GM21576 (cell line): ENCODE results near the gene PPP1R36.
A peak's percentile ranks its signal among the peaks of the same experiment; 100 is the strongest.
"Not testable (repeated sequence)": the region's sequence is repeated elsewhere in the genome, so short reads cannot be mapped to it uniquely, and the experiment has no call there.

Experiments
- ATAC-seq: cut with Tn5 transposase; IDR thresholded peaks from one replicate; pipeline ENCODE4 v1.9.1; 2021; ENCODE audit warnings: mild to moderate bottlenecking, moderate library complexity; ENCODE audit not compliant: unreplicated experiment

PPP1R36 gene

DNA sequence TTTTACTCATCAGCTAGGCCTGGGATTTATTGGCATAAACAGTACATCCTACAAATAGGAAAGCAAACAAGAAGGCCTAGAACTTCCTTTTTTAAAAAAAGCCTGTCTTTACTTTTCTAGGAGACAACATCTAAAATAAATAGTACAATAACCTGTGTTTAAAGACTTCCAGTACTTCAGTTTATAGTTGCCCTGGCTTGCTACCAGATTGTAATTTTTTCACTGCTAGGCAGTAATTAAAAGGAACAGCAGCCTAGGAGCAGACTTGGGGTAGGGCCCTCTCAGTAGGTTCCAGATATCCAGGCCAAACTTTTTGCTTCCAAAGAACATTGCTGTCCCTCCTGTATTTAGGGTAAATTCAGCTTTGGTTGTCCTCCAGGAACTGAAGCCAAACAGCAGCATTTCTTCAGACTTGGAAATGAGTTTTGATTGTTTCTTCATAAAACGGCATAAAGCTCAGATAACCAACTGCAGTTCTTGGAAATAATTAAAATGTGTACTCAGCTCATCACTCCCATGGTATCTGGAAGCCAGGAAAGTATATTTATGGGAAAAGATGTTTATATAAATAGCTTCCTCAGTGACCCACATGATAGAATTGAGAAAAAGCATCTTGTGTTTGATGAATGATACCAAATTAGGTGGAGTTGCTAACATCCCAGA lies 61.7 kb downstream of the PPP1R36 start:
- no peak for ATAC-seq

DNA sequence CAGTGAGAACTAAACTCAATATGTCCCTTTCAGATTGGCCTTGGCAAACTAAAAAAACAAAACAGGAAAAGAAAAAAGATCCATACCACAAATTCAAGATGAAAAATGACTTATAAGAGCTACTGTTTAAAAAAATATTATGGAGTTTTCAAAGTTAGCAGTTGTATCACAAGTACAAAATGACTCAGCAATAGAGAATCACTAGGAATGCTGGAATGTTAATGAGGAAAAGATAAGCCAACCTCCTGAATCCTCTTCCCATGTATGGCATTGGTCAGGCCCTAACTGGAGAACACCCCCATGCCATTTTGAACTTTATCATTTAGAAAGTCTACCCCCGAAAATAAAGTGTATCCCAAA lies 62.2 kb downstream of the PPP1R36 start:
- no peak for ATAC-seq

DNA sequence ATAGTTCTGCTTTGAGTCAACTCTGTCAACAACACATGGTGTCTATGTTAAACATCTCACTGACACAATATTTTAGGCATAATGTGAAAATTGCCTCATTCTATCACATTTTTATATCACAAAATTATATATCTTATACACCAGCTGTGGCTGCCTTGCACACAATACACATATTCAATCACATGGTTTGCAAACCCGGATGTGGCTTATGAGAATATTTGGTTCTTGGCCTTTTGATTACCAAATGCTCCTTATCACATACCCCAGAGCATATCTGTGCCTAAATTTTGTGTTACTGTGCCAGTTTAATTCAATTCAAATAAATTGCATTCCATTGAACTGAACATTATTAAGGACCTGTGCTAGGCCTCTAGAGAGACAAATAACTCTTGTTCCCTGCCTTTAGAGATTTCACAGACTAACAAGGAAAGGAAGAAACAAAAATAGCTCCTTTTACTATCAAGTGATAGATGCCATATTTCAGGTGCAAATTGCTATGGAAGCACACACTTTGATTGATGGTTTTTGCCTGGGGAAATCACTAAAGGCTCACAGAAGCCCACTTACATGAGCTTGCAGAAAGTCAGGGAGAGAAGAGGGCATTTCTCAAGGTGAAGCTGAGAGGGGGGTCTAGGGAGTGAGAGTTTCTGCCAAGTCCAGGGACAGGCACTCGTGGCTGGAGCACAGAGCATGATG lies 63.4 kb downstream of the PPP1R36 start:
- no peak for ATAC-seq

DNA sequence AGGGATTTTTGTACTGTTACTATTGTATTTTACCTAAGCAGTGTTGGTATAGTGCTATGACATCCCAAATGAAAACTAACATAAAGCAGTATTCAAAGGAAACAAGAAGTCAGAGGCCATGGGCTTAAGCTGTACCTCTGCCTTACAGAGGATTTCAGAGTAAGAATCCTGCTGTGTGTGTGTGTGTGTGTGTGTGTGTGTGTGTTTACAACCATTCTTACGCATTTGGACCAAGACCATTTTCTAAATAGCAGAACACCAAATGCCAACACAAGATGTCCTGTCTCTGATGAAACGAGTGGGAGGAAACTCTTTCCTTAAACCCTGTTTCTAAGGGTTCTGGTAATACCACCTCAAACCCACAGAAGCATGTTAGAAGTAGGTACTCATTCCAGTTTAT lies 64.4 kb downstream of the PPP1R36 start:
- ATAC-seq: no peak

DNA sequence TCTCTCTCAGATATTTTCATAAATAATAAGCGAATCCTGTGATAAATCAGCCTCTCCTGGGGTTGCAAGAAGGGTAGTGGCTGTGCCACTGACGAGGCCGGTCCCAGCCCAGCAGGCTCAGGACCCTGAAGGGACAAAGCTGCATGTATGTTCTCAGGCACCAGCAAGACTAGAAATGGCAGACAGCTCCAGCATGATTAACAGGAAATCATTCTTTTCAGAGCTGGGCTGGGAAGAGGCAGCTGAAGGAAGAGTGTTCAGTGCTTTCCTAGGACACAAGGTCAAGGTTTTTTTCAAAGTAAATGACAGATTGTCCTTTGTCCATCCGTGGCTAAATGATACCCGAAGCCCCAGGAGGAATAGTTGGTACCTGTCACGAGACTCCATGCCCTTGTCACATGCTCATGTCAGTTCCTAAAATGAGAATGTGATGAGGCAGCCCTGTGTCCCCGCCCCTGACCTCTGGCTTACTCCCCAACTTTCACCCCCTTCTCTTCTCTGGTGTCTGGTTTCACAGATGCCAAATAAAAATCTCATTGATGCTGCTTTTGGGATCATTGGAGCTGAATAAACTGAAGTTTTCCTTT lies 65.1 kb downstream of the PPP1R36 start:
- no peak for ATAC-seq

DNA sequence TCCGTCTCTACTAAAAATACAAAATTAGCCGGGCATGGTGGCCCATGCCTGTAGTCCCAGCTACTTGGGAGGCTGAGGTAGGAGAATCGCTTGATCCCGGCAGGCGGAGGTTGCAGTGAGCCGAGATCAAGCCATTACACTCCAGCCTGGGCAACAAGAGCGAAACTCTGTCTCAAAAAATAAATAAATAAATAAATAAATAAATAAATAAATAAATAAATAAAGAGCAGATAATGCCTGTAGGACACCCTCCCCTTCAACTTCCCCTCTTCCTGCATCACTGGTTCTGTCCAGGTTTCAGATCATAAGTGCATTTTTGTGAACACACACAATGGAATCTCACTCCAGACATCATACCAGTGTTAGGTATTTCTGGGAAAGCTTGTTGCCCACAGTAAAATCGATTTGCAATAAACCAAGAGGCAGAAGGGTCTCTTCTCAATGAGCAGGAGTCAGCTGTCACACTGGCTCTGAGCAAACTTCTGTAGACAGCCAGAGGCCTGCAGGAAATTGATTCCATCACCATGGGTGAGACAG lies 68.2 kb downstream of the PPP1R36 start:
- not testable (repeated sequence) for ATAC-seq

DNA sequence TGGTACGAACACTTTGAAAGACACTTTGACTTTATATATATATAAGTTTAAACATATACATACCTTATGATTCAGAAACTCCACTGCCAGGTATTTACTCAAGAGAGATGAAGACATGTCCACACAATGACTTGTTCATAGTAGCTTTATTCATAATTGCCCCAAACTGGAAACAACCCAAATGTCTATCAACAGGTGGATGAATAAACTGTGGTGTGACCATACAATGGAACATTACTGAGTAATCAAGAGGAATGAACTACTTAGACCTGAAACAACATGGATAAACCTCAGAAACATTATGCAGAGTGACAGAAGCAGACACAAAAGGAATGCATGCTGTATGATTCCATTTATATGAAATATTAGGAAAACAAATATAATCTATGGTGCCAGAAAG lies 71.1 kb downstream of the PPP1R36 start:
- ATAC-seq: no peak

DNA sequence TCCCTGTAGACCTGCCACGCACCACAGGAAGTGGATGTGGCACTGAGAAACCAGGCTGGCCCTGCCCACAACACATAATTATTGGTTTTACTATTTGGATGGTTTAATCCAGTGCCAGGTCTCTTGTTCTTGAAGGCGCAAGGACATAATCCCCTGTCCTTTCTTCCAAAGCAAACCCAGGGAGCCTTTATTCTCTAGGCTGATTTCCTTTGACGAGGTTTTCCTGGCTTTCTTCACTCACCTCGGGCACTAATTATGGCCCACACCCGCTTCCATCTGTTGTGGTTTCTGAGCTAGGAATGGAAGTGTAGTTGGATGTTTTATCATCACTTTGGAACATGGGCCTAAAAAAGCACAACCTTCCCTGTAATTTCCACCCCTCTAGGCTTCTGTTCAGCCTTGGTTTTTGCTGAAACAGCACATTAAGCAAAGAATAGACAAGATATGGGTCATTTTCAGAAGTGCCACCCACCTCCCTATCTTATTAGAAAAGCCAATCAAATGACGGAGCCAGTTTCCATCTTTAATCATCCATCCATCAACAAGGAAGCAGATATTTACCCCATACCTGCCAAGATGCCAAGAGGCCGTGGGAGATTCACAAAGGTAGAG lies 73.9 kb downstream of the PPP1R36 start:
- no peak for ATAC-seq

DNA sequence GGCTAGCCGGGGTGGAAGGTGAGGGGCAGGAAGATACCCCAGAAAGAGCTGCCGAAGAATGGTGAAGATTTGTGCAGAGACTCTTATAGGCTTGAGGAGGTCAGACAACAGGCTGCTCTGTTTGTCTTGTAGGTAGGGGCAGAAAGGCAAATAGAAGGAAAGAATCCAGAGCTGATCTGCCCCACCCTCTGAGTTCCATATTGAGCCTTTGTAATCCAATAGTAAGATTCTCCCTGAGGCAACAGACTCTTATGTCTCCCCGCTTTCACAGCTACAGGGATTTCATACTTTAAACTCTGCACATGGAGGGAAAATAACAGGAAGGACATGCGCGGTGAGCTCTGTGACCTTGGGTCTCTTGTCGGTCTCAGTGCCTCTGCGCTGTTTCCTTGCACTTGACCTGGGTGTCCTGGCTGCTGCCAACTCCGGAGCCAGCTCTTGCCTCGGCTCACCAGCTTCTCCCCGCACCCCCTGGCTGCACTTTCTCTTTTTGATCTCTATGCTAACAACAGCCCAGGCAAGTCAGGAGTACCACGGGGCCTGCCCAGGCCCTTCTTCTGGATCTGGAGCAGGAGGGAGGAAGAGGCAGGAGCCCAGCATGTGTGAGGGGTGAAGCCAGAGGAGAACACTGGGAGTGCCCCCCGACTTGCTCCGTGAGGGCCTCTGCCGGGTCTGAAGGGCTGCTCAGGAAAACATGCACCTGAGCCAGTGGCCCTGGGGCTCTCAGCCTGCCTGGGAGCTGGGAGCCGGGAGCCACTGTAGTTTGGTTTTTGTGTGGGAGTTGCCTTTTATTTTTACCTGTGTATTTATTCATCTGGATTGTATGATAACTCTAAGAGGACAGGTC lies 75.8 kb downstream of the PPP1R36 start:
- no peak for ATAC-seq

DNA sequence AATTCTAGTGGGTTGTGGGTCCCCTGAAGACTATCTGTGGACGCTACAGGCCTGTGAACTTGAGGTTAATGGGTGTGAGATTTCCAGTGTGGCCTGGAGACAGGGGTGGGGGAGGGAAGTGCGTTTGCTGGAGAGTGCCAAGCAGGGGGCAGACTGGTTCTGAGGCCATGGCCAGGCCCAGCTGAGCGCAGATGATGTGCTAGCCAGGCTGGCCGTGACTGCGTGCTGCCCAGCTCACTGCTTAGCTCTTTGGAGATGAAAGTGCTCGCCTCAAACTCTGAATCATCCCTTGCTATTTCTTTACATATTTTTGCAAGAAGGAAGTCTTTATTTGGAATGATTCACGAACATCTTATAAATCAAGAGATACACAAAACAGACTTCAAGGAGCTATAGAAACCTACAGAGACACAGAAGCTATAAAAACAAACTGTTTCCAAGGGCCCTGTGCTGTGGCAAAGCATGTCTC lies 79.2 kb downstream of the PPP1R36 start:
- no peak for ATAC-seq

DNA sequence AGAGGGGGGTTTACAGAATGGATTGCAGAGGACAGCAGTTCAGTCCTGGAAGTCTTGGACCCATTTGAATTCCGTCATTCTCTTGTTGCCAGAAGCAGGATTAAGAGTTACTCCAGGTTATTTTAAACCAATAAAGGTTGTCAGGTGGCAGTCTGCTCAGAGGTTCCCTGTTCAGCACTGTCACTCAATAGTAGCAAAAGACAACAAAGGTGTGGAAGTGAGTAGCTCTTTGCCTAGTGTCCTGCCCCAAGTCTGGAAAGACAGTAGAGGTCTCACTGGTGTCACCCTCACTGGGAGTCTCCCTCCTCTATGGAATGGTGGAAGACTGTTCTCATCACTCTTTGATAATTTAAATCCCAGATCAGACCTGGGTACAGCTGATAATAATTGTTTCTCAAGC lies 81.0 kb downstream of the PPP1R36 start:
- no peak for ATAC-seq

DNA sequence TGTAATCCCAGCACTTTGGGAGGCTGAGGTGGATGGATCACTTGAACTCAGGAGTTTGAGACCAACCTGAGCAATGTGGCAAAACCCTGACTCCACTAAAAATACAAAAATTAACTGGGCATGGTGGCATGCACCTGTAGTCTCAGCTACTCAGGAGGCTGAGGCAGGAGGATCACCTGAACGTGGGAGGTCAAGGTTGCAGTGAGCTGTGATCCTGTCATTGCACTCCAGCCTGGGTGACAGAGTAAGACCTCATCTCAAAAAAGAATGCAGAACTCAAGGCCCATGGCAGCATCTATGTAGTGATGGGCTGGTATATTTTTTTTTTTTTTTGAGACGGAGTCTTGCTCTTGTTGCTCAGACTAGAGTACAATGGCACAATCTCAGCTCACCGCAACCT lies 81.5 kb downstream of the PPP1R36 start:
- ATAC-seq: not testable (repeated sequence)

DNA sequence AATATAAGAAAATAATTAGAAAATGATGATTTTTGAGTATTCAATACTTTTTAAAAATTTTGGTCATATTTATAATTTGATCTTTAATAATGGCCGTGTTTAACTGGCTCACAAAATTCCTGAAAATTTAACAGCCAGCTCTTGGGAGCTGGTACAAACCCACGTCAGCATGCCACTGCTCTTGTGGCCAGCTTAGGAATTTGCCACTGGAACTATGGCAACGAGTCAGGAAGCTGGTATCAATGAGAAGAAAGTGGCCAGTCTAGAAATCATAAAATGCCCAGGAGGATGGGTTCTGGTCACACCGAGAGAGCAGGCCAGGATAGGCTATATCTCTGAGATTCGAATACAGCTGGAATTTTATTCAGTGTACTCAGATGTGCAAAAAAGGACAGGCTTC lies 82.3 kb downstream of the PPP1R36 start:
- ATAC-seq: no peak

DNA sequence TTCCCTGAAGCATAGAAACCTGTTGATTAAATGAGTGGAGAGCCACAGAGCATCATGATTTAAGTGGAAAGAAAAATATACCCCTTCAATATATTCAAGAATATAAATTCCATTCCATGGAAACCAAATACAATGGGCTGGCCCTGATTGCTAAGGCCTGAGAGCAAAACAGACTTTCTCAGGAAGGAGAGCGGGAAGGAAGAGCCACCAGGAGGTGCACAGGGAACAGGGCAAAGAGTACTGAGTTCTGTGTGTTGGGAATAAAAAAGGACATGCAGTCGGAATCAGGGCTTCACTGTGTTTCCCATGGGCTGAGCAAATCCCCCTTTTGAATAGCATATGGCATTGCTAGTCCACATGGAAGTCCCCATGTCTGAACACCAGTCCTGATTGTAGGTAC lies 84.8 kb downstream of the PPP1R36 start:
- ATAC-seq: no peak

DNA sequence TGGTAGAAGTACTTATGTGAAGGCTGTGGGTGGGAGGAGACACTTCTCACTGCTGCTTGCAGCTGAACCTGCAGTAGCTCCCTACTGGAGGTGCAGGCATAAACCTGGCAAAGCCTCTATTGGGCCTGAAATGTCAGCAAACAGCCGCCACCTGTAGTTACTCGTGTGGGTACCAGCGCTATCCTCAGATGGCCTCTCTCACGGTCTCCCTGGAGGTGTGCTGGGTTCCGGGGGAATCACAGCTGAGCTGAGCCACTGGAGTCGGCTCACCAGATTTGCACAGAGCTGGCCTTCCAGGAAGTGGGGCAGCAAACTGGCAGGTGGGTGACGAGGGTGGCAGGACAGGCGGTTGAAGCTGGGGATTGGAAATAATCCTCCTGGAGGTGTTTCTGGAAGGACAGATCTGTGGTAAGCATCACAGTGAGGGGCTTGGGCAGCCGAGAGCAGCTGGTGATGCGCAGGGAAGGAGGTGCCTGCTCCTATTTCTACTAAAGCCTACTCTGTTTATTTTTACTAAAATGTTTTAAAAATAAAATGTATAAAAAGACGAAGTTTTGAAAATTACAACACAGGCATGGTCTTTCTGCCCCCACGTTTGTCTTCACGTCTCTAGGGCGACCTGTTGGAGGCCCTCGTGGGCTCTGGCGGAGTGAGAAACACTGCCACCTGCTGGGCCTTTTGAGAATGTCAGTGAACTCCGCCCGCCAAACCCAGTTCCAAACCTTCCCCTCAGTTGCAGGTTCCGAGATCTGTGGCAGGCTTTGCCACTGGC lies 86.6 kb downstream of the PPP1R36 start:
- ATAC-seq: peak; percentile 73

DNA sequence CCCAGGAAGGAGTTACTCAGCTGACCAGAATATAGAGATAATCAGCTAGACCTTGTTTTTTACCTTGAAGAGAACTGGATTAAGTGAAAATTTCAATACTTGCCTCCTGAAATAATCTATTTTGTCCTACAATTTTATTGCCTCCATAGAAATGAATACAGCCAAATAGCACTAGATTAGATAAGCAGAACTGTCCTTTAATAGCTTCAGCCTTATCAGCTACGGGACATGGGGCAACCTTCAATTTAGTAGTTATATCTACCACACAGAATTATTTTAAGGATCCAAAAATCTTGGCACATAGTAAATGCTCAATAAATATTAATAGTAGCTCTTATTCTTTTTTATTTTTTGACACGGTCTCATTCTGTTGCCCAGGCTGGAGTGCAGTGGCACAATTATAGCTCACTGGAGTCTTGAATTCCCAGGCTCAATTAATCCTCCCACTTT lies 87.2 kb downstream of the PPP1R36 start:
- ATAC-seq: no peak

DNA sequence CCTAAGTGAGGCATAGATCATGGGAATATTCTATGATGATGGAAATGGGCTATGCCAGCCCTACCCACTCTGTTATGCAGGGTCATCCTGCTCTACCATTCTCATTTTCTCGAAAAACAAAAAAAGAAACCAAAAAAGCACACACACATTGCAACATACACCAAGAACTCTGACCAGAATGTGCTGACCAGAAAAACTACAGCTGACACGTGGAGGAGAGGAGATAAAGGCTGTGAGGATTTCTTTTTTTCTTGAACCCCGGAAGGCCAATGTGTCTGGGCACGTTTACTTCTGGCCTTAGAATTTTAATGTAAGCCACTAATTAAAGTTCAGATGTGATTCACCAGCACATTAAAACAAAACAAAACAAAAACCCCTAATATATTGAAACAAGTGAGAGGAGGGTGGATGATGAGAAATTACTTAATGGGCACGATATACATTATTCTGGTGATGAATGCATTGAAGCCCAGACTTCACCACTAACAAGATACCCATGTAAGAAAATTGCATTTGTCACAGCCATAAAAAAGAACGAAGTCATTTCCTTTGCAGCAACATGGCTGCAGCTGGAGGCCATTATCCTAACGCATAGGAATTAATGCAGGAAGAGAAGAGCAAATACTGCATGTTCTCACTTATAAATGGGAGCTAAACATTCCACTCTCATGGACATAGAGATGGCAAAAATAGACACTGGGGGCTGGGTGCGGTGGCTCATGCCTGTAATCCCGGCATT lies 88.1 kb downstream of the PPP1R36 start:
- no peak for ATAC-seq

DNA sequence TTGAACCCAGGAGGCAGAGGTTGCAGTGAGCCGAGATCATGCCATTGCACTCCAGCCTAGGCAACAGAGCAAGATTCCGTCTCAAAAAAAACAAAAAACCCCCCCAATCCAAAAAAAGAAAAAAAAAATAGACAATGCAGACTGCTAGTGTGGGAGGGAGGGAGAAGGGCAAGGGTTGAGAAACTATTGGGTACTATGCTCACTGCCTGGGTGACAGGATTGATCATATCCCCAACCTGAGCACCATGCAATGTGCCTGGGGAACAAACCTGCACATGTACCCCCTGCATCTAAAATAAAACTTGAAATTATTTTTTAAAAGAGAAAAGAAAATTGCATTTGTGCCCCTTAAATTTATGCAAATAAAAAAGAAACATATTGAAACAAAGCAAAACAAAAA lies 88.9 kb downstream of the PPP1R36 start:
- ATAC-seq: no peak
